Endodermal cell (in vitro differentiated cells): ENCODE results near the gene AKAP6. TPM values are rescaled to one million over a fixed set of nuclear protein-coding genes. Genes with fewer than 3 reads are reported as not detected.
"Not testable (repeated sequence)": the region's sequence is repeated elsewhere in the genome, so short reads cannot be mapped to it uniquely, and the experiment has no call there.

Experiments used
- DNase-seq: peaks from one replicate; pipeline ENCODE4 v3.0.0-alpha.2; 2017
- H3K27ac ChIP-seq: 2 replicates; pipeline ENCODE4 v1.5.1; 2013; ENCODE audit warnings: mild to moderate bottlenecking, low read depth, low read length, moderate library complexity
- H3K27me3 ChIP-seq: 2 replicates; pipeline ENCODE4 v1.6.1; 2013; ENCODE audit warnings: mild to moderate bottlenecking, low read length, moderate library complexity; ENCODE audit not compliant: insufficient read depth, control insufficient read depth, poor library complexity, severe bottlenecking
- H3K36me3 ChIP-seq: 2 replicates; pipeline ENCODE4 v1.7.0; 2013; ENCODE audit warnings: mild to moderate bottlenecking, low read length, moderate library complexity; ENCODE audit not compliant: control insufficient read depth, insufficient read depth
- H3K4me1 ChIP-seq: one replicate; pipeline ENCODE4 v1.7.0; 2013; ENCODE audit warnings: low read length; ENCODE audit not compliant: control insufficient read depth, insufficient read depth
- H3K4me3 ChIP-seq: 2 replicates; pipeline ENCODE4 v1.5.1; 2013; ENCODE audit warnings: mild to moderate bottlenecking, low read length, moderate library complexity
- H3K9ac ChIP-seq: 2 replicates; pipeline ENCODE4 v1.6.1; 2013; ENCODE audit warnings: mild to moderate bottlenecking, low read length, moderate library complexity; ENCODE audit not compliant: poor library complexity, severe bottlenecking; ENCODE audit errors: extremely low read depth
- H3K9me3 ChIP-seq: 2 replicates; pipeline ENCODE4 v1.6.1; 2013; ENCODE audit warnings: mild to moderate bottlenecking, low read length, moderate library complexity; ENCODE audit not compliant: control insufficient read depth
- H3K27ac Mint-ChIP-seq: 2 replicates; pipeline ENCODE4 v1.8.0; 2020; ENCODE audit warnings: mixed read lengths
- H3K27me3 Mint-ChIP-seq: 2 replicates; pipeline ENCODE4 v1.8.0; 2021; ENCODE audit warnings: mild to moderate bottlenecking, mixed read lengths; ENCODE audit not compliant: insufficient read depth
- H3K36me3 Mint-ChIP-seq: 2 replicates; pipeline ENCODE4 v1.8.0; 2020; ENCODE audit warnings: low read depth, mixed read lengths
- H3K4me1 Mint-ChIP-seq: 2 replicates; pipeline ENCODE4 v1.8.0; 2020; ENCODE audit warnings: mixed read lengths
- H3K4me3 Mint-ChIP-seq: 2 replicates; pipeline ENCODE4 v1.8.0; 2020; ENCODE audit warnings: mild to moderate bottlenecking, moderate library complexity, mixed read lengths
- H3K9me3 Mint-ChIP-seq: 2 replicates; pipeline ENCODE4 v1.8.0; 2020; ENCODE audit warnings: mild to moderate bottlenecking, mixed read lengths
- WGBS, 2 experiments: methylation state at CpG; one replicate each; pipeline versions ENCODE4 v1.1.5 to v1.1.7; 2013; ENCODE audit warnings: missing lambda C conversion rate in 2 of 2, mixed read lengths in 1 of 2; ENCODE audit not compliant: insufficient coverage in 1 of 2, insufficient read length in 1 of 2; 5-methylcytosine and 5-hydroxymethylcytosine counted together
- total RNA-seq, 2 donors: library from RNA; stranded (reverse); fragmentation: NEBNext Ultra II Directional in 1 of 2; extraction: Animal tissue kit (Norgen Biotek cat#: 25700) in 1 of 2; gene quantifications; 2 replicates in 1 of 2; 3 replicates in 1 of 2; pipeline ENCODE4 v1.2.1, GENCODE V29; 2021
- TF ChIP-seq, protein P1 (sequence below): fragments of 200-600 bp; sonication (generic); conservative IDR thresholded peaks from 2 replicates; pipeline ENCODE4 v1.5.0; 2021; ENCODE audit warnings: antibody characterized with exemption, mild to moderate bottlenecking

Gene AKAP6
- total RNA-seq, 2 donors from 2014 or later: 4.3 to 5.0 TPM

DNA sequence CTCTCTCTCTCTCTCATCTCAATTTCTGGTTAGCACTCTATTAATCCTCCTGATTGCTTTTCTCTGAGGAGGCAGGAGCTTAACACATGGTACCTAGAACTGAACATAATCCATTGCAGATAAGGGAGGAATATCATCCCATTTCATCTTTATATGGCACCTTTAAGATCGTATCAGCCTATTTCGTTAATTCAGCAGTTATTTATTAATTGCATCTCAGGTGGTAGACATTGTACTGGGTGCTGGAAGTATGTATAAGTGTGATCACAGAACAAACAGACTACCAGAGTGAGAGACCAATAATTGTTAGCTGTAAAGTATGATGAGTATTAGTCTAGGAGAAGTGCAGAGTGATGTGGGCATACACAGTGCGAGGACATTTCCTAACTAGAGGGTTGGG, 39.0 kb downstream of the AKAP6 start:
- H3K27me3 Mint-ChIP-seq: peaks cover 9% of the 10 kb centered on the region
- no peak overlapping the region for H3K9ac ChIP-seq
- no peaks in the 10 kb centered on the region for H3K27me3 ChIP-seq
- no peaks in the 10 kb centered on the region for H3K36me3 ChIP-seq
- no peaks in the 10 kb centered on the region for H3K9me3 Mint-ChIP-seq
- WGBS, 2 experiments: 98 to 100% methylated on average over 1 to 3 of the region's 3 CpGs
- H3K27ac Mint-ChIP-seq: no peak overlapping the region
- no peak overlapping the region for H3K27ac ChIP-seq
- H3K4me3 ChIP-seq: no peak overlapping the region
- H3K36me3 Mint-ChIP-seq: no peaks in the 10 kb centered on the region
- H3K9me3 ChIP-seq: no peaks in the 10 kb centered on the region
- no peak for DNase-seq
- no peaks in the 10 kb centered on the region for H3K4me1 ChIP-seq
- H3K4me3 Mint-ChIP-seq: no peak overlapping the region
- H3K4me1 Mint-ChIP-seq: peaks cover 33% of the 10 kb centered on the region
- TF ChIP-seq, protein P1, sequence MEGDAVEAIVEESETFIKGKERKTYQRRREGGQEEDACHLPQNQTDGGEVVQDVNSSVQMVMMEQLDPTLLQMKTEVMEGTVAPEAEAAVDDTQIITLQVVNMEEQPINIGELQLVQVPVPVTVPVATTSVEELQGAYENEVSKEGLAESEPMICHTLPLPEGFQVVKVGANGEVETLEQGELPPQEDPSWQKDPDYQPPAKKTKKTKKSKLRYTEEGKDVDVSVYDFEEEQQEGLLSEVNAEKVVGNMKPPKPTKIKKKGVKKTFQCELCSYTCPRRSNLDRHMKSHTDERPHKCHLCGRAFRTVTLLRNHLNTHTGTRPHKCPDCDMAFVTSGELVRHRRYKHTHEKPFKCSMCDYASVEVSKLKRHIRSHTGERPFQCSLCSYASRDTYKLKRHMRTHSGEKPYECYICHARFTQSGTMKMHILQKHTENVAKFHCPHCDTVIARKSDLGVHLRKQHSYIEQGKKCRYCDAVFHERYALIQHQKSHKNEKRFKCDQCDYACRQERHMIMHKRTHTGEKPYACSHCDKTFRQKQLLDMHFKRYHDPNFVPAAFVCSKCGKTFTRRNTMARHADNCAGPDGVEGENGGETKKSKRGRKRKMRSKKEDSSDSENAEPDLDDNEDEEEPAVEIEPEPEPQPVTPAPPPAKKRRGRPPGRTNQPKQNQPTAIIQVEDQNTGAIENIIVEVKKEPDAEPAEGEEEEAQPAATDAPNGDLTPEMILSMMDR: no peak

DNA sequence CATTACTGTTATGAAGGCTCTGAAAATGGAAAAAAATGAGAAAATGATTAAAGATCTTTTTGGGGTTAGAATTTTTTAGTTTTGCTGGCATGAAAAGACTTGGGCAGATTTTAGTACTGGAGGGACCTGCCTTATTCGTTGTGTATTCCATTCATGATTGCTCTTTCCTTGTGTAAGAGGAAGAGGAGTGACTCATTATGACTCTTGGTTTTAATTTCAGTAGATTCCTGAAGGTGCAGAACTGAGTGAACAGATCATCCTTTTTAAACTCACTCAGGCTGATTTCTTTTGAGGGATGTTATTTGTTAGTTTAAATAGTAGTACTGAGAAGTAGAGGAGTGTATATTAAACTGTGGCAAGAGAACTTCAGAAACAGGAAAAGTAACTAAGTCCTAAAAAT, 41.6 kb downstream of the AKAP6 start:
- 88 to 100% methylated on average over 1 of the region's 1 CpG for WGBS, 2 experiments

DNA sequence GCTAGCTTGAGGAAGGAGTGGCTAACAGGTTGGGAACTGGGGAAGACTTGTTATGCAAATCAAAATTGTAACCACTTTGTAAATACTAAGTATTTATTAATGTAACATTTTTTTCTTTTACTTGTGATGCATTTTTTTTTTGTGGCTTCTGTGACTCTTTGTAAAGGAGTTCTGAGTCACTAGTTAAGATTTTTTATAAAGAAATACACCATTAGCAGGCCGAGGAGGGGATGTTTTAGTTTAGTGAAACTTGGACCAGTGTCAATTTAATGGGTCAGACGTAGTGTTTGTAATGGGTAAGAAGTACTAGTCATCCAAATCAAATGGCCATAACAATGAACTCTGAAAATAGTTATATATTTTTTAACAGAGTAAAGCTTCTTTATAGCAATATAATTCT, 43.1 kb downstream of the AKAP6 start:
- H3K9ac ChIP-seq: no peak overlapping the region
- 100% methylated on average over 2 of the region's 2 CpGs; no CpG with 5 or more reads in 1 of the 2 experiments for WGBS, 2 experiments
- no peak overlapping the region for H3K4me3 ChIP-seq

More for the DNA sequence above, 41.6 kb downstream of the AKAP6 start:
- Histone ChIP-seq H3K4me3 (no peak overlapping the region), H3K9me3 (no peaks in the 10 kb centered on the region), H3K27me3 (peaks cover 9% of the 10 kb centered on the region), H3K27ac (no peak overlapping the region), H3K4me1 (no peaks in the 10 kb centered on the region), H3K9ac (no peak overlapping the region), H3K36me3 (no peaks in the 10 kb centered on the region)
- no peak overlapping the region for H3K27ac Mint-ChIP-seq
- peaks cover 12% of the 10 kb centered on the region for H3K27me3 Mint-ChIP-seq
- DNase-seq: no peak
- no peak overlapping the region for H3K4me3 Mint-ChIP-seq
- TF ChIP-seq, protein P1: no peak
- H3K9me3 Mint-ChIP-seq: no peaks in the 10 kb centered on the region
- H3K36me3 Mint-ChIP-seq: no peaks in the 10 kb centered on the region
- H3K4me1 Mint-ChIP-seq: peaks cover 27% of the 10 kb centered on the region

DNA sequence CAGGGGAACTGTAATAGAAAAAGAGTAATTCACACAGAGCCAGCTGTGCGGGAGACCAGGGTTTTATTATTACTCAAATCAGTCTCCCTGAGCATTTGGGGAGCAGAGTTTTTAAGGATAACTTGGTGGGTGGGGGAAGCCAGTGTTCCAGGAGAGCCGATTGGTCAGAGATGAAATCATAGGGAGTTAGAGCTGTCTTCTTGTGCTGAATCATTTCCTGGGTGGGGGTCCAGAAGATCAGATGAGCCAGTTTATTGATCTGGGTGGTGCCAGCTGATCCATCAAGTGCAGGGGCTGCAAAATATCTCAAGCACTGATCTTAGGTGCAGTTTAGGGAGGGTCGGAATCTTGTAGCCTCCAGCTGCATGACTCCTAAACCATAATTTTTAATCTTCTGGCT, 44.1 kb downstream of the AKAP6 start:
- H3K9me3 Mint-ChIP-seq, H3K27ac ChIP-seq, H3K4me3 ChIP-seq, H3K4me3 Mint-ChIP-seq, H3K9me3 ChIP-seq, H3K9ac ChIP-seq, H3K27ac Mint-ChIP-seq, H3K4me1 Mint-ChIP-seq, H3K4me1 ChIP-seq, DNase-seq, H3K36me3 Mint-ChIP-seq, H3K36me3 ChIP-seq: not testable (repeated sequence)
- peaks cover 23% of the 10 kb centered on the region for H3K27me3 Mint-ChIP-seq
- 87 to 100% methylated on average over 3 of the region's 3 CpGs for WGBS, 2 experiments
- H3K27me3 ChIP-seq: peaks cover 29% of the 10 kb centered on the region

More for the DNA sequence above, 43.1 kb downstream of the AKAP6 start:
- Histone ChIP-seq H3K36me3 (no peaks in the 10 kb centered on the region), H3K27ac (no peak overlapping the region), H3K9me3 (no peaks in the 10 kb centered on the region), H3K4me1 (no peaks in the 10 kb centered on the region), H3K27me3 (peaks cover 20% of the 10 kb centered on the region)
- Mint-ChIP-seq H3K4me3 (no peak overlapping the region), H3K27me3 (peaks cover 16% of the 10 kb centered on the region), H3K27ac (no peak overlapping the region), H3K4me1 (peaks cover 15% of the 10 kb centered on the region), H3K36me3 (no peaks in the 10 kb centered on the region), H3K9me3 (no peaks in the 10 kb centered on the region)
- TF ChIP-seq, protein P1: no peak
- no peak for DNase-seq
